Psoas muscle (tissue), 8 donors: Measurements from ENCODE around the gene NBR1. TPM values are rescaled to one million over a fixed set of nuclear protein-coding genes. Genes with fewer than 3 reads are reported as not detected.

Experiments used
- ATAC-seq, 4 donors: fragments of 200-7000 bp; cut with Tn5 transposase; one replicate each; pipeline ENCODE4 v1.9.1; 2020; ENCODE audit warnings: moderate library complexity in 3 of 4, mild to moderate bottlenecking in 2 of 4
- DNase-seq, 2 donors: peaks; one replicate each; pipeline ENCODE4 v3.0.0-alpha.2; 2020
- H3K27ac ChIP-seq: fragments of 200-600 bp; one replicate; pipeline ENCODE4 v1.8.0; 2022
- H3K27me3 ChIP-seq, 3 donors: fragments of 200-600 bp in 1 of 3; one replicate each; pipeline versions ENCODE4 v1.6.1 to v1.8.0; 2013 to 2022; ENCODE audit warnings: low read length in 2 of 3, mild to moderate bottlenecking in 2 of 3, moderate library complexity in 1 of 3; ENCODE audit not compliant: insufficient read depth in 3 of 3
- H3K36me3 ChIP-seq, 2 donors: fragments of 200-600 bp in 1 of 2; one replicate each; pipeline versions ENCODE4 v1.6.1 to v1.8.0; 2013 to 2022; ENCODE audit warnings: low read depth in 1 of 2, mild to moderate bottlenecking in 1 of 2, moderate library complexity in 1 of 2; ENCODE audit not compliant: insufficient read depth in 1 of 2
- H3K4me1 ChIP-seq: fragments of 200-600 bp; one replicate; pipeline ENCODE4 v1.8.0; 2022
- H3K4me3 ChIP-seq: fragments of 200-600 bp; one replicate; pipeline ENCODE4 v1.8.0; 2022; ENCODE audit warnings: mild to moderate bottlenecking
- H3K9me3 ChIP-seq: fragments of 200-600 bp; one replicate; pipeline ENCODE4 v1.8.0; 2022
- CTCF ChIP-seq: fragments of 200-600 bp; IDR thresholded peaks from one replicate; pipeline ENCODE4 v1.8.0; 2022; ENCODE audit warnings: antibody characterized with exemption
- WGBS, 3 donors: extraction: QIAGEN DNeasy Blood & Tissue Kit; methylation state at CpG; one replicate each; pipeline versions ENCODE4 v1.1.6 to v1.1.7; 2013; 5-methylcytosine and 5-hydroxymethylcytosine counted together
- intact Hi-C, 2 donors: fragments of 100-400 bp; cut with DNase I; formaldehyde crosslinking; loops; one replicate each; pipeline versions ENCODE4 v1.11.0 to v1.14.2; 2022
- polyA plus RNA-seq, 3 donors: library from polyadenylated mRNA; stranded (reverse); fragments of 200-250 nt; gene quantifications; one replicate each; pipeline ENCODE4 v1.2.3, GENCODE V29; 2013
- total RNA-seq, 4 donors: library from RNA; stranded (reverse); fragmentation: NEBNext Ultra II Directional in 2 of 4; extraction: Animal tissue kit (Norgen Biotek cat#: 25700) in 2 of 4; gene quantifications; one replicate each; pipeline versions ENCODE4 v1.2.1 to v1.2.4, GENCODE V29; 2021 to 2023
- donor health status: healthy with polysubstance abuse.
- donor health status: DM: no; HTN: no; CAD: no; lungs with moderate emphysema.
- donor health status: Bipolar disorder and iron deficiency.
- donor health status: healthy.
- donor health status: DM: yes; HTN: yes; CAD: no.
- donor health status: DM: no; HTN: no; CAD: no.
- donor health status: DM: no; HTN: no; CAD: no.
- donor health status: DM: yes; HTN: yes; CAD: no.

The NBR1 gene
- total and polyA plus RNA-seq, 7 donors = 13.7 to 157 (median 104) TPM

GRCh38 chr17:43215341-43215740, 44.3 kb downstream of the NBR1 start:
- intact Hi-C loops = loop anchor here in 1 of 2 donors (10.0 kb wide), 1 partner anchor 269 kb away; the partner anchor contains the start of gene DHX8
- no peak for ATAC-seq
- no peaks in the 10 kb centered on the region for H3K9me3 ChIP-seq
- DNase-seq = no peak
- no peak overlapping the region for H3K27ac ChIP-seq
- H3K4me1 ChIP-seq = no peaks in the 10 kb centered on the region
- H3K36me3 ChIP-seq = peaks cover 3 to 86% of the 10 kb centered on the region in 2 donors
- 91 to 98% (median 93%) methylated on average over 3 of the region's 3 CpGs for WGBS, 3 donors
- H3K4me3 ChIP-seq = no peak overlapping the region
- no peak for TF ChIP-seq CTCF
- H3K27me3 ChIP-seq = no peaks in the 10 kb centered on the region

- no peak for DNase-seq
- TF ChIP-seq CTCF = no peak
- Histone ChIP-seq H3K4me1 (no peaks in the 10 kb centered on the region), H3K27ac (no peak overlapping the region), H3K4me3 (no peak overlapping the region), H3K9me3 (no peaks in the 10 kb centered on the region), H3K36me3 (peaks cover 3 to 83% of the 10 kb centered on the region in 2 donors), H3K27me3 (no peaks in the 10 kb centered on the region)
- intact Hi-C loops = loop anchor here in 1 of 2 donors (10.0 kb wide), 1 partner anchor 268 kb away; the partner anchor contains the start of gene DHX8
- WGBS, 3 donors = 72 to 81% (median 78%) methylated on average over 4 of the region's 4 CpGs
- no peak for ATAC-seq
Measured at GRCh38 chr17:43216369-43216761, 45.4 kb downstream of the NBR1 start.

- intact Hi-C loops = loop anchor here in 1 of 2 donors (10.0 kb wide), 1 partner anchor 268 kb away; the partner anchor contains the start of gene DHX8
- no peak for ATAC-seq
- DNase-seq = no peak
- H3K27ac ChIP-seq = no peak overlapping the region
- H3K9me3 ChIP-seq = no peaks in the 10 kb centered on the region
- H3K4me3 ChIP-seq = no peak overlapping the region
- peaks cover 3 to 81% of the 10 kb centered on the region in 2 donors for H3K36me3 ChIP-seq
- TF ChIP-seq CTCF = no peak
- H3K27me3 ChIP-seq = no peaks in the 10 kb centered on the region
- 86 to 97% (median 94%) methylated on average over 4 of the region's 4 CpGs for WGBS, 3 donors
- no peaks in the 10 kb centered on the region for H3K4me1 ChIP-seq
Measured at GRCh38 chr17:43216762-43217613, 46.0 kb downstream of the NBR1 start.

- Histone ChIP-seq H3K27me3 (no peaks in the 10 kb centered on the region), H3K9me3 (no peaks in the 10 kb centered on the region), H3K4me1 (no peaks in the 10 kb centered on the region), H3K36me3 (peaks cover 3 to 78% of the 10 kb centered on the region in 2 donors), H3K4me3 (no peak overlapping the region), H3K27ac (no peak overlapping the region)
- WGBS, 3 donors = 93 to 100% (median 100%) methylated on average over 1 to 2 of the region's 2 CpGs
- intact Hi-C loops = loop anchor here in 1 of 2 donors (10.0 kb wide), 1 partner anchor 267 kb away; the partner anchor contains the start of gene DHX8
- no peak for TF ChIP-seq CTCF
- DNase-seq (no peak), ATAC-seq (no peak)
Measured at GRCh38 chr17:43217614-43218087, 46.6 kb downstream of the NBR1 start.
